ENCODE results near the gene SPATA7.

DNA sequence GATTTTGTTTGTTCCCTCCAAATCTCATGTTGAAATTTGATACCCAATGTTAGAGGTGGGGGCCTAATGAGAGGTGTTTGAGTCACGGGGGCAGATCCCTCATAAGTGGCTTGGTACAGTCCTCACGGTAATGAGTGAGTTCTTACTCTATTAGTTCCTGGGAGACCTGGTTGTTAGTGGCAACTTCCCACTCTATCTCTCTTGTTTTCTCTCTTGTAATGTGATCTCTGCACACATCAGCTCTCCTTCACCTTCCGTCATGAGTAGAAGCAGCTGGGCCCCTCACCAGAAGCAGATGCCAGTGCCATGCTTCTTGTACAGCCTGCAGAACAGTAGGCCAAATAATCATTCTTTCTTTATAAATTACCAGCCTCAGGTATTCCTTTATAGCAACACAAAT, 32.8 kb upstream of the SPATA7 start:
- TF ChIP-seq, protein P1, sequence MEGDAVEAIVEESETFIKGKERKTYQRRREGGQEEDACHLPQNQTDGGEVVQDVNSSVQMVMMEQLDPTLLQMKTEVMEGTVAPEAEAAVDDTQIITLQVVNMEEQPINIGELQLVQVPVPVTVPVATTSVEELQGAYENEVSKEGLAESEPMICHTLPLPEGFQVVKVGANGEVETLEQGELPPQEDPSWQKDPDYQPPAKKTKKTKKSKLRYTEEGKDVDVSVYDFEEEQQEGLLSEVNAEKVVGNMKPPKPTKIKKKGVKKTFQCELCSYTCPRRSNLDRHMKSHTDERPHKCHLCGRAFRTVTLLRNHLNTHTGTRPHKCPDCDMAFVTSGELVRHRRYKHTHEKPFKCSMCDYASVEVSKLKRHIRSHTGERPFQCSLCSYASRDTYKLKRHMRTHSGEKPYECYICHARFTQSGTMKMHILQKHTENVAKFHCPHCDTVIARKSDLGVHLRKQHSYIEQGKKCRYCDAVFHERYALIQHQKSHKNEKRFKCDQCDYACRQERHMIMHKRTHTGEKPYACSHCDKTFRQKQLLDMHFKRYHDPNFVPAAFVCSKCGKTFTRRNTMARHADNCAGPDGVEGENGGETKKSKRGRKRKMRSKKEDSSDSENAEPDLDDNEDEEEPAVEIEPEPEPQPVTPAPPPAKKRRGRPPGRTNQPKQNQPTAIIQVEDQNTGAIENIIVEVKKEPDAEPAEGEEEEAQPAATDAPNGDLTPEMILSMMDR (IDR thresholded peaks at IDR 0.05): no peak
- TF ChIP-seq POLR2AphosphoS5 (IDR thresholded peaks at IDR 0.05; ENCODE audit: insufficient read depth in 1 of 2, low read depth in 1 of 2) (no peak), POLR2A (IDR thresholded peaks at IDR 0.05) (no peak)
